DND-41 (cell line): Measurements from ENCODE around the gene C3orf20.

Experiments
- ATAC-seq: fragments of 200-7000 bp; cut with Tn5 transposase; 3 replicates; pipeline ENCODE4 v1.9.1; 2021; ENCODE audit warnings: low read depth; ENCODE audit not compliant: insufficient read depth
- DNase-seq: peaks from one replicate; pipeline ENCODE4 v3.0.0-alpha.2; 2020
- H2AFZ ChIP-seq: 2 replicates; pipeline ENCODE4 v1.6.0; 2012; ENCODE audit warnings: low read depth, low read length
- H3K27ac ChIP-seq: 2 replicates; pipeline ENCODE4 v1.5.1; 2012; ENCODE audit warnings: low read length, inconsistent platforms
- H3K27me3 ChIP-seq: fragments of 200-600 bp; sonication (generic); 2 replicates; pipeline ENCODE4 v1.6.0; 2012; ENCODE audit warnings: low read length, mild to moderate bottlenecking, inconsistent platforms; ENCODE audit not compliant: insufficient read depth, poor library complexity
- H3K36me3 ChIP-seq: 2 replicates; pipeline ENCODE4 v1.5.1; 2012; ENCODE audit warnings: low read length, inconsistent platforms; ENCODE audit not compliant: insufficient read depth
- H3K4me1 ChIP-seq: 2 replicates; pipeline ENCODE4 v1.5.1; 2012; ENCODE audit warnings: mild to moderate bottlenecking, low read length; ENCODE audit not compliant: insufficient read depth
- H3K4me2 ChIP-seq: 2 replicates; pipeline ENCODE4 v1.6.0; 2012; ENCODE audit warnings: mild to moderate bottlenecking, moderate library complexity, low read length, inconsistent platforms; ENCODE audit not compliant: insufficient read depth
- H3K4me3 ChIP-seq, 2 experiments: fragments of 200-600 bp in 1 of 2; shearing (Covaris generic) in 1 of 2; 2 replicates each; pipeline ENCODE4 v1.5.1; 2012 to 2016; ENCODE audit warnings: inconsistent platforms in 2 of 2, low read length in 2 of 2, mild to moderate bottlenecking in 2 of 2, low read depth in 1 of 2, moderate library complexity in 1 of 2
- H3K79me2 ChIP-seq: 2 replicates; pipeline ENCODE4 v1.6.0; 2012; ENCODE audit warnings: low read length, inconsistent platforms; ENCODE audit not compliant: insufficient read depth
- H3K9ac ChIP-seq: 2 replicates; pipeline ENCODE4 v1.6.0; 2012; ENCODE audit warnings: low read depth, mild to moderate bottlenecking, inconsistent platforms, low read length, moderate library complexity
- H3K9me3 ChIP-seq: 2 replicates; pipeline ENCODE4 v1.5.1; 2012; ENCODE audit warnings: low read length, moderate library complexity, mild to moderate bottlenecking, inconsistent platforms; ENCODE audit not compliant: insufficient read depth, severe bottlenecking
- H4K20me1 ChIP-seq: 2 replicates; pipeline ENCODE4 v1.6.0; 2012; ENCODE audit warnings: low read length; ENCODE audit not compliant: insufficient read depth
- EZH2 ChIP-seq: IDR thresholded peaks from 3 replicates; pipeline ENCODE4 v1.6.1; 2012; ENCODE audit warnings: borderline replicate concordance, low read depth, mild to moderate bottlenecking, moderate library complexity, low read length, inconsistent platforms; ENCODE audit not compliant: severe bottlenecking
- TF ChIP-seq, protein P1 (sequence below): IDR thresholded peaks from 2 replicates; pipeline ENCODE4 v1.5.1; 2012; ENCODE audit warnings: borderline replicate concordance, low read length, moderate library complexity, mild to moderate bottlenecking; ENCODE audit not compliant: poor library complexity, severe bottlenecking; ENCODE audit errors: extremely low read depth

Gene C3orf20

DNA sequence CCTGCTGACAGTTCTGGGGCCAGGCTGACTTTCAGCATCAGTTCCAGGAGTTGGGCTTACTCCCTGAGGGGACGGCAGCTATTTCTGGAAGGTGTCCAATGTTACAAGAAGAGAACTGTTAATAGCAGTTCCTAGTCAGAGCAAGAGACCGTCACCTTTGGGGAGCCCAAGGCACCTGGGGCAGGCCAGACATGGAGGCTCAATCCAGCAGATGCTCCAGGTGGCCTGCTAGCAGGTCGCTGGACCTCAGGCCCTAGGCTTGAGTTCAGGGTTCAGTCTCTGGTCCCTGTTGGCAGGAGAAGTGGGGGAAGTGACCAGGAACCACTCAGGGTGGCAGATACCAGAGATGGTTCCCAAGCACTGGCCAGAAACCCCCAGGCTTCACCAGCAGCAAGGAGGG lies 25.9 kb downstream of the C3orf20 start:
- DNase-seq, result no peak
- H3K9ac ChIP-seq, result no peak overlapping the region
- no peak for ATAC-seq
- H3K27me3 ChIP-seq, result no peaks in the 10 kb centered on the region
- no peaks in the 10 kb centered on the region for H3K36me3 ChIP-seq
- no peak overlapping the region for H3K27ac ChIP-seq
- no peak overlapping the region for H2AFZ ChIP-seq
- no peak overlapping the region for H3K4me2 ChIP-seq
- H3K4me3 ChIP-seq, result no peak overlapping the region
- no peaks in the 10 kb centered on the region for H4K20me1 ChIP-seq
- no peak for TF ChIP-seq EZH2
- TF ChIP-seq, protein P1, sequence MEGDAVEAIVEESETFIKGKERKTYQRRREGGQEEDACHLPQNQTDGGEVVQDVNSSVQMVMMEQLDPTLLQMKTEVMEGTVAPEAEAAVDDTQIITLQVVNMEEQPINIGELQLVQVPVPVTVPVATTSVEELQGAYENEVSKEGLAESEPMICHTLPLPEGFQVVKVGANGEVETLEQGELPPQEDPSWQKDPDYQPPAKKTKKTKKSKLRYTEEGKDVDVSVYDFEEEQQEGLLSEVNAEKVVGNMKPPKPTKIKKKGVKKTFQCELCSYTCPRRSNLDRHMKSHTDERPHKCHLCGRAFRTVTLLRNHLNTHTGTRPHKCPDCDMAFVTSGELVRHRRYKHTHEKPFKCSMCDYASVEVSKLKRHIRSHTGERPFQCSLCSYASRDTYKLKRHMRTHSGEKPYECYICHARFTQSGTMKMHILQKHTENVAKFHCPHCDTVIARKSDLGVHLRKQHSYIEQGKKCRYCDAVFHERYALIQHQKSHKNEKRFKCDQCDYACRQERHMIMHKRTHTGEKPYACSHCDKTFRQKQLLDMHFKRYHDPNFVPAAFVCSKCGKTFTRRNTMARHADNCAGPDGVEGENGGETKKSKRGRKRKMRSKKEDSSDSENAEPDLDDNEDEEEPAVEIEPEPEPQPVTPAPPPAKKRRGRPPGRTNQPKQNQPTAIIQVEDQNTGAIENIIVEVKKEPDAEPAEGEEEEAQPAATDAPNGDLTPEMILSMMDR, result no peak
- no peaks in the 10 kb centered on the region for H3K9me3 ChIP-seq
- H3K4me1 ChIP-seq, result no peaks in the 10 kb centered on the region
- H3K79me2 ChIP-seq, result no peaks in the 10 kb centered on the region

DNA sequence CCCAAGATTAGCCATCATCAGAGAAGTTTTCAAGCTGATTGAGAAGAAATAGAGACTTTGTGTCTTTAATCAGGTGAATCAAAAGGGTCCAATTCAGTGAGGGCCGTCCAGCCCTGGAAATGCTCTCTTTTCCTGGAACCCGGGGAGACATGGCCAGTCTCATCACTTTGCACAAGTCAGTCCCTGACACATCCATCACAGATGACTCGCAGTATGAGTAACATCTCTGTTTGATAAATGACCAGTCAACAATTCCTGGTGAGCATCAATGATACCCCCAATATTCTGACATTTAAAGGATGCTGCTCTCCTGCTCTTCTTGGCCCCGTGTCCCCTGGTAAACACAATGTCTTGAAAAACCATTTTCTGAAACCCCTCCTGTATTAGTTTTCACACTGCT lies 26.7 kb downstream of the C3orf20 start:
- H2AFZ ChIP-seq, result no peak overlapping the region
- no peak overlapping the region for H3K9ac ChIP-seq
- no peaks in the 10 kb centered on the region for H3K36me3 ChIP-seq
- H4K20me1 ChIP-seq, result no peaks in the 10 kb centered on the region
- no peak for TF ChIP-seq EZH2
- TF ChIP-seq, protein P1, result no peak
- H3K27ac ChIP-seq, result no peak overlapping the region
- H3K4me2 ChIP-seq, result no peak overlapping the region
- no peaks in the 10 kb centered on the region for H3K4me1 ChIP-seq
- no peaks in the 10 kb centered on the region for H3K9me3 ChIP-seq
- H3K27me3 ChIP-seq, result no peaks in the 10 kb centered on the region
- DNase-seq, result no peak
- no peaks in the 10 kb centered on the region for H3K79me2 ChIP-seq
- H3K4me3 ChIP-seq, result no peak overlapping the region
- no peak for ATAC-seq

DNA sequence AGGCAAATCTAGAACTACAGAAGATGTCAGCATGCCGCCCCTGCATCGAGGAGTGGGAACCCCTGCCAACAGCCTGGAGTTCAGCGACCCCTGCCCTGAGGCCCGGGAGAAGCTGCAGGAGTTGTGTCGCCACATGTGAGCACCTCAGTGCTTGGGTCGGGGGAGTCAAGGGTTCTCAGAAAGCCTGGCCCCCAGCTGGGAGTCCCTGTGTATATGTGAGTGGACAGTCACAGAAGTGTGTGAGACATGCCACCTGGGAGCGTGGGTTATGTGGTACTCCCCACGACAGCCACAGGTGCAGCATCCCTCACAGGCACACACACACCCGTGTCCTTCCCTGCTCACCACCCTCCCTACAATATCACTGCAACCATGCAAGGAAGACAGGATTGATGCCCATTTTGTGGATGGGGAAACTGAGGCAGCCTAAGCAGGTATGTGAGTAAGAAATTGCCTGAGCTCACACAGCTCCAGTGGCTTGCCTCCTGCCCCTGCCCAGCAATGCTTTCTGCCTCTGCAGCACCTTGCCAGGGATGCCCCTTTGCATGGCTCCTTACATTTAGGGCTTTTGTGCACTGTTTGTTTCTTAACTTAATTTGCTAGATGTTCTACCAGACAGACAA lies 28.3 kb downstream of the C3orf20 start:
- Histone ChIP-seq H3K4me1 (no peaks in the 10 kb centered on the region), H3K27me3 (no peaks in the 10 kb centered on the region), H4K20me1 (no peaks in the 10 kb centered on the region), H2AFZ (no peak overlapping the region), H3K36me3 (no peaks in the 10 kb centered on the region), H3K79me2 (no peaks in the 10 kb centered on the region), H3K9ac (no peak overlapping the region), H3K27ac (no peak overlapping the region), H3K4me2 (no peak overlapping the region), H3K9me3 (no peaks in the 10 kb centered on the region), H3K4me3 (no peak overlapping the region)
- ATAC-seq, result peak; percentile 52; the same call in 2 of the 3 replicates
- peak; percentile 13 for DNase-seq
- no peak for TF ChIP-seq EZH2
- TF ChIP-seq, protein P1, result no peak

DNA sequence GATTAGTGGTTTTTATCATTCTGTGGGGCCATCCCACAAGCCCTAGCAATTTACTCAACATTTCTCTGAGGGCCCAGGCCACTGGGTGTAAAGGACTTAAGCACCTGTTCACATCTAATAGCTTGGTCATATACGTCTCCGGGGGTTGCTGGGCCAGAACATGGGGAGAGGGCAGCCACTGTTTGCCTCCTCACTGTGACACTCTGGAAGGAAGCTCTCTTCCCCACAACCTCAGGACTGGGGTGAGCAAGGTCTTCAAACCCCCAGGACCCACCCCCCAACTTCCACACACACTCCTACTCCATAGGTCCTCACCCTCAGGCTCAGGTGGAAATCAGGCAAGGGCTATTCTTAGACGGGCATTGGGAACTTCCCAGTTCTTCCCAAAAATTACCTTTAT lies 28.9 kb downstream of the C3orf20 start:
- H3K9me3 ChIP-seq, result no peaks in the 10 kb centered on the region
- H3K36me3 ChIP-seq, result no peaks in the 10 kb centered on the region
- ATAC-seq (no peak), DNase-seq (no peak)
- H3K27me3 ChIP-seq, result no peaks in the 10 kb centered on the region
- H3K4me3 ChIP-seq, result no peak overlapping the region
- H3K4me1 ChIP-seq, result no peaks in the 10 kb centered on the region
- no peaks in the 10 kb centered on the region for H3K79me2 ChIP-seq
- no peak for TF ChIP-seq EZH2
- TF ChIP-seq, protein P1, result no peak
- H4K20me1 ChIP-seq, result no peaks in the 10 kb centered on the region
- H3K4me2 ChIP-seq, result no peak overlapping the region
- no peak overlapping the region for H3K9ac ChIP-seq
- no peak overlapping the region for H2AFZ ChIP-seq
- H3K27ac ChIP-seq, result no peak overlapping the region
